GM12874 (cell line): ENCODE measurements around the gene JPH3.

ENCODE experiments used
- CTCF ChIP-seq: IDR thresholded peaks from 2 replicates; pipeline ENCODE4 v1.5.1; 2011; ENCODE audit warnings: low read depth, mild to moderate bottlenecking, control low read depth, low read length, moderate library complexity; ENCODE audit not compliant: insufficient read depth

The JPH3 gene

GRCh38 chr16:87616556-87616955, 14.2 kb downstream of the JPH3 start:
- TF ChIP-seq CTCF = no peak

DNA sequence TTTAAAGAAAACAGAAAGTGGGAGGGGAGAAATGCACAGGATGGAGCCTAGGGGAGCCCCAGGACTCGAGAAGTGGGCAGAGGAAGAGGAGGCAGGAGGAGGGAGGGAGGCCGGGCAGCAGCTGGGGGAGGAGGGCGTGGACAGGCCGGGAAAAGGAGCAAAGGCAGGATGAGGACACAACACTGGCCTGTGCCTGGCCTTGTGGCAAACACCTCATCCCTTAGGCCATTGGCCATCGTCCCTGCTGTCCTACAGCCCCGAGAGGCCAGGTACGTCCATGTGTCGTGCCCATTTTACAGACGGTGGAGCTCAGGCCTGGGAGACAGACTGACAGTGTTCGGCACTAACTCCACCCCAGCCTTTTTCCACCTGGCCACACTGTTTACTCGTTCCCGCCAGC, 15.9 kb downstream of the JPH3 start:
- TF ChIP-seq CTCF = no peak

GRCh38 chr16:87619360-87620200, 17.3 kb downstream of the JPH3 start:
- no peak for TF ChIP-seq CTCF

DNA sequence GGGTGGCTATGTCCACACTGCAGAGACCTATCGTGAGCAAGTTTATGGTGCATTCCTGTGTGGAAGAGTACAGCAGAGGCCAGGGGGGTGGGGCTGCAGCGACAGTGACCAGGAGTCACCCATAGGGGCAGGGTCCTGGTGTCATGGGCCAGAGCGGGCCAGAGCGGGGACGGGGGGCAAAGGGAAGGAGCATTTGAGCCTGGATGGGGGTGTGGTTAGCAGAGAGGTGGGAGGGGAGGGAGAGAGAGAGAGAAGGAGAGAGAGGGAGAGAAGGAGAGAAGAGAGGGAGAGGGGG, 17.8 kb downstream of the JPH3 start:
- TF ChIP-seq CTCF = no peak

DNA sequence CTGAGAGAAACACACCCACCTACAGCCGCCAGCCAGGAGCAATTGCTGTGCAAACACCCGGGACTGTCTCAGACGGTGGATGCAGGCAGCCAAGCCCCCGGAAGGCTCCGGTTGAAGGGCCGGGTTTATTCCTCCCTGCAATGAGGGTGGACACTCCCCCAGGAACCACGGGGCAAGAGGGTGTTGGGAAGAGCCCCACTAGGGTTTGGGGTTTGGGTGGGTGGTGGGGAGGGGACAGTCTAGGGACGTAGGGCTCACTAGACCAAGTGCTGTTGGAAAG, 19.2 kb downstream of the JPH3 start:
- TF ChIP-seq CTCF = no peak

GRCh38 chr16:87621976-87622713, 19.8 kb downstream of the JPH3 start:
- no peak for TF ChIP-seq CTCF

- TF ChIP-seq CTCF = no peak
Measured at GRCh38 chr16:87622756-87623319, 20.5 kb downstream of the JPH3 start.
